Measurements from ENCODE around the gene VPS50. TPM values are rescaled to one million over a fixed set of nuclear protein-coding genes. Genes with fewer than 3 reads are reported as not detected.

The VPS50 gene
- total RNA-seq: 10 to 100 TPM; 16.0 to 25.6 (median 18.9) TPM
- polyA plus RNA-seq: 1 to 10 TPM; 4.8 to 6.5 TPM
- long read RNA-seq, donor 1, transcript VPS50-202 (28 exons, 3,613 nt): major isoform, 20 of 23 reads
- long read RNA-seq, donor 1, partial matches to known transcripts: 1 of 23 reads
- long read RNA-seq, donor 1, other reads (novel, unspliced or antisense): 2 of 23 reads
- long read RNA-seq, donor 2, transcript VPS50-202 (28 exons, 3,613 nt): major isoform, 17 of 25 reads
- long read RNA-seq, donor 2, partial matches to known transcripts: 5 of 25 reads
- long read RNA-seq, donor 2, other reads (novel, unspliced or antisense): 3 of 25 reads
- long read RNA-seq, donor 3, transcript VPS50-202 (28 exons, 3,613 nt): major isoform, 22 of 32 reads
- long read RNA-seq, donor 3, partial matches to known transcripts: 4 of 32 reads
- long read RNA-seq, donor 3, other reads (novel, unspliced or antisense): 6 of 32 reads

DNA sequence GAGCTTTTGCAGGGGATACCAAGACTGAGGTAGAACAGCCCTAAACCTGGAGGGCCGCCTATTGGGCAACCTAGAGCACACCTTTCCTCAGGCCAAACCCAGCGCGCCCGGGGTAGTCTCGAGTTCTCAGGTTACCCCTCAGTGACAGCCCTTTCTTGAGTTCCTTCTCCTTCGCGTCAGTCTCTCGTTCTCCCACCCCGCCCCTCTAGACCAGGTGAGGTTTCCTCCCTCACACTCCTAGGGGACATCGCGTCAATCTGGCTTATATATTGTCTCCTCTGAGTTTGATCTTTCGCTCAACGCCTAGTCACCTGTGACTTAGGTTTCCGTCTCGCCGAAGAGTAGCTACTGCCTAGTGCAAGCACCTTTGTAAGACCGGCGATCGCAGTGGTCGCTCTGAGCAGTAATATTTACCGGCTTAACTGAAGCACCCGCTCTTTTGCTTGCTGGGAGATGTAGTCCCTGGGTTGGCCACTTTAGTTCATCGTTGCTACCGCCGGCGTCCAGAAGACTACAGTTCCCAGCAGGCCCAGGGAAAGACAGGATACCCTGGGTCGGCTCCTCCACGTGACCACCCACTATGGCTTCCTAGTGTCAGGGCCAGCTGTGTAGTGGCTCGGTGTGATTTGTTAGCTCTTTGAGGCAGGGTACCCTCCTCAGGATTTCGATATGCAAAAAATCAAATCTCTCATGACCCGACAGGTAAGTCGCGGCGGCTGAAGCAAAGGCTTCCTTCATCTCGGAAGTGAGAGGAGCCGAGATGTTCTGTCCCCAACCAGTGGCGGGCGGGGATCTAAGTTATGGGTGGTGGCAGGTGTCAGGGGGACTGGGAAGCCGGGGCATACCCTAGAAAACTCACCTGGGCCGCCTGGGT lies at the start of gene VPS50:
TSS of gene VPS50 (plus strand) at position 568 of the 874 bp plus-strand sequence. CDS start at position 670, 102 bp downstream.
- DNase-seq: peak; percentile 87 to 97
- no peaks in the 10 kb centered on the region for H3K27me3 ChIP-seq
- H3K36me3 ChIP-seq: no peaks in the 10 kb centered on the region
- H3K4me1 ChIP-seq: peaks cover 0 to 24% (median 17%) of the 10 kb centered on the region in 9 donors
- H3K27ac ChIP-seq: peak within 1 kb of the TSS in 9 of 10 donors; percentile 14 to 81 (median 58)
- WGBS, 2 donors: 0 to 1% methylated on average over 40 of the region's 40 CpGs
- no peaks in the 10 kb centered on the region for H3K9me3 ChIP-seq
- peak within 1 kb of the TSS; percentile 64 to 97 (median 78) for H3K4me3 ChIP-seq
- intact Hi-C loops (cut with DNase I): loop anchor here in 1 of 10 donors (10.0 kb wide), 1 partner anchor 117 kb away; the partner anchor contains the start of gene SAMD9
- TF ChIP-seq, protein P1, sequence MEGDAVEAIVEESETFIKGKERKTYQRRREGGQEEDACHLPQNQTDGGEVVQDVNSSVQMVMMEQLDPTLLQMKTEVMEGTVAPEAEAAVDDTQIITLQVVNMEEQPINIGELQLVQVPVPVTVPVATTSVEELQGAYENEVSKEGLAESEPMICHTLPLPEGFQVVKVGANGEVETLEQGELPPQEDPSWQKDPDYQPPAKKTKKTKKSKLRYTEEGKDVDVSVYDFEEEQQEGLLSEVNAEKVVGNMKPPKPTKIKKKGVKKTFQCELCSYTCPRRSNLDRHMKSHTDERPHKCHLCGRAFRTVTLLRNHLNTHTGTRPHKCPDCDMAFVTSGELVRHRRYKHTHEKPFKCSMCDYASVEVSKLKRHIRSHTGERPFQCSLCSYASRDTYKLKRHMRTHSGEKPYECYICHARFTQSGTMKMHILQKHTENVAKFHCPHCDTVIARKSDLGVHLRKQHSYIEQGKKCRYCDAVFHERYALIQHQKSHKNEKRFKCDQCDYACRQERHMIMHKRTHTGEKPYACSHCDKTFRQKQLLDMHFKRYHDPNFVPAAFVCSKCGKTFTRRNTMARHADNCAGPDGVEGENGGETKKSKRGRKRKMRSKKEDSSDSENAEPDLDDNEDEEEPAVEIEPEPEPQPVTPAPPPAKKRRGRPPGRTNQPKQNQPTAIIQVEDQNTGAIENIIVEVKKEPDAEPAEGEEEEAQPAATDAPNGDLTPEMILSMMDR (IDR thresholded peaks at IDR 0.05): peak in 1 of 9 donors; percentile 9
- ATAC-seq: peak; percentile 100

DNA sequence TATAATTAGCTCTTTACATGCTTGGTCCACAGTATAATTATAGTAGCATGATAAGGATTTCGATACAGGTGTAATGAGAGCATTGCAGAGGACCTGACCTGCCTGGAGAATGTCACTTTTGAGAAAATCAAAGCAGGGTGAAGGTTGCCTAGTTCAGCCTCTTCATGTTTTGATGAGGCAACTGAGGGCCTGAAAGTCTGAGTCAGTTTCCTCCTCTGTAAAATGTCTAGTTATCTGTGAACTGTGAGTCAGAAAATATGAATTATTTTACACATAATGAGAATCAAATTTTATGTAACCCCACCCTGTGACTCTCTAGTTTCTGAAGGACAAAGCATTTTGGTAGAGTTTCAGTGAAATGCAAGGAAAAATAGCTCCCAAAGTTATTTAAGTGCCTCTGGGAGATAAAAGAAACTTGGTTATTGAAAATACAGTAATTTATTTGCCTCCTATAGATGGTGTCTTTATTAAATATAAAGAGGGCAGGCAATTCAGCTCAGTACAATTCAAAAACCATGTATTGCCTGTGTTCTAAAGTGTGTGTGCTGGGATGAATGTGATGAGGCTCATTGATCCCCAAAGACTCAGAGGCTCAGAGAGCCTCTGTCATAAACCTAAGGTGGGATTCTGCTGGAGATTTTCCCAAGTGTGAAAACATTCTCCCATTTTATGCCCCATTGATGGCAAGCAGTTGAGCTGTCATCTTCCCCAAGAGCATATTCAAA lies 46.7 kb upstream of the VPS50 start:
- H3K36me3 ChIP-seq: no peaks in the 10 kb centered on the region
- WGBS, 2 donors: 32 to 34% methylated on average over 1 of the region's 1 CpG
- no peaks in the 10 kb centered on the region for H3K9me3 ChIP-seq
- H3K4me1 ChIP-seq: no peaks in the 10 kb centered on the region
- DNase-seq (no peak), ATAC-seq (no peak)
- peaks cover 0 to 28% (median 10%) of the 10 kb centered on the region in 7 donors for H3K27me3 ChIP-seq
- H3K4me3 ChIP-seq: no peak overlapping the region
- H3K27ac ChIP-seq: no peak overlapping the region
- intact Hi-C loops (cut with DNase I): no loop called here
- TF ChIP-seq, protein P1 (IDR thresholded peaks at IDR 0.05): no peak

DNA sequence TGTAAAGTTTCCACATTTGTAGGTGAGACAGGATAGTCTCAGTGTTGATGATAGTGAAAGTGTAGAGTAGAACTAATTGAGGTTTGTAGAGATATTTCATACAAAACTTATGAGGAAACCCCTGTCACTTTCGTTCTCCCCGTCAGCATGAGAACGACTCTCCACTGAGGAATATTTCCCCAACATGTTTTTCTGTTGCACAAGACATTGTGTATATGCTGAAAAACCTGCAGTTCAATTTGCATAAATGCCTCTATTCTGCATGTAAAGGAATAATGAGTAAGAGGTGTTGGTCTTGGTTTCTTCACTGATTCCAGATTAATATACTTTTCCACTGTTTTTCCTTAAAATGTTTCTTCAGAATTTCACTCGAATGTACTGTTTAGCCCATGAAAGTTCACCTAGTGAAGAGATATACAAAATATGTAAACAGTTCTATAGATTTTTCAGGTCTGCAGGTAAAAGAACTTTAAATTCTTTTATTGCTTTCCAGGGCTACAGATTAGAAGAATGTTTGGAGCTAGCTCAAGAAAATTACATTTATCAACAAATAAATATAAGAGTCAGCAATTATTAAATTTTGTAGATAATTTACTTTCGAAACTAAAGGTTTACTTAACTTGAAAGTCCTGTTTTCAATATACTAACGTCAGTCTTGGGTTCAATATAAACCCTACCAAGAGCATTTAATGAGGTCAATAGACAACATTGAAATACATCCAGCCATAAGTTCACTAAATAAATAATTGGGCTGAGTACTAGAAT lies 43.1 kb upstream of the VPS50 start:
- 68 to 77% methylated on average over 6 of the region's 6 CpGs for whole genome bisulfite sequencing, 2 donors
- no peak overlapping the region for H3K4me3 ChIP-seq
- no peaks in the 10 kb centered on the region for H3K4me1 ChIP-seq
- TF ChIP-seq, protein P1 (IDR thresholded peaks at IDR 0.05): no peak
- H3K9me3 ChIP-seq: no peaks in the 10 kb centered on the region
- DNase-seq (no peak), ATAC-seq (no peak)
- H3K36me3 ChIP-seq: no peaks in the 10 kb centered on the region
- H3K27me3 ChIP-seq: peaks cover 0 to 29% (median 12%) of the 10 kb centered on the region in 7 donors
- intact Hi-C loops (cut with DNase I): no loop called here
- H3K27ac ChIP-seq: no peak overlapping the region
